Osteocyte (in vitro differentiated cells): Measurements from ENCODE around the gene NEK1. TPM values are rescaled to one million over a fixed set of nuclear protein-coding genes. Genes with fewer than 3 reads are reported as not detected.

ENCODE experiments used
- DNase-seq: peaks from one replicate; pipeline ENCODE4 v3.0.0; 2021; ENCODE audit warnings: mixed read lengths; ENCODE audit not compliant: unreplicated experiment; ENCODE audit errors: extremely low spot score
- H3K27ac Mint-ChIP-seq: one replicate; pipeline ENCODE4 v1.8.0; 2021; ENCODE audit warnings: mild to moderate bottlenecking, mixed read lengths; ENCODE audit not compliant: unreplicated experiment
- H3K27me3 Mint-ChIP-seq: one replicate; pipeline ENCODE4 v1.8.0; 2021; ENCODE audit warnings: mixed read lengths; ENCODE audit not compliant: unreplicated experiment
- H3K36me3 Mint-ChIP-seq: one replicate; pipeline ENCODE4 v1.8.0; 2021; ENCODE audit warnings: mixed read lengths; ENCODE audit not compliant: unreplicated experiment
- H3K4me1 Mint-ChIP-seq: one replicate; pipeline ENCODE4 v1.8.0; 2021; ENCODE audit warnings: mixed read lengths; ENCODE audit not compliant: unreplicated experiment
- H3K4me3 Mint-ChIP-seq: one replicate; pipeline ENCODE4 v1.8.0; 2021; ENCODE audit warnings: mild to moderate bottlenecking, moderate library complexity, mixed read lengths; ENCODE audit not compliant: unreplicated experiment
- H3K9me3 Mint-ChIP-seq: one replicate; pipeline ENCODE4 v1.8.0; 2021; ENCODE audit warnings: mixed read lengths; ENCODE audit not compliant: unreplicated experiment
- CTCF ChIP-seq: fragments of 200-600 bp; sonication (generic); IDR thresholded peaks from 2 replicates; pipeline ENCODE4 v1.5.0; 2021; ENCODE audit warnings: antibody characterized with exemption, mild to moderate bottlenecking, moderate library complexity
- total RNA-seq: library from RNA; stranded (reverse); gene quantifications from 2 replicates; pipeline ENCODE4 v1.2.1, GENCODE V29; 2021

NEK1 gene
- total RNA-seq, 1 donor from 2014 or later: 17.7 TPM

DNA sequence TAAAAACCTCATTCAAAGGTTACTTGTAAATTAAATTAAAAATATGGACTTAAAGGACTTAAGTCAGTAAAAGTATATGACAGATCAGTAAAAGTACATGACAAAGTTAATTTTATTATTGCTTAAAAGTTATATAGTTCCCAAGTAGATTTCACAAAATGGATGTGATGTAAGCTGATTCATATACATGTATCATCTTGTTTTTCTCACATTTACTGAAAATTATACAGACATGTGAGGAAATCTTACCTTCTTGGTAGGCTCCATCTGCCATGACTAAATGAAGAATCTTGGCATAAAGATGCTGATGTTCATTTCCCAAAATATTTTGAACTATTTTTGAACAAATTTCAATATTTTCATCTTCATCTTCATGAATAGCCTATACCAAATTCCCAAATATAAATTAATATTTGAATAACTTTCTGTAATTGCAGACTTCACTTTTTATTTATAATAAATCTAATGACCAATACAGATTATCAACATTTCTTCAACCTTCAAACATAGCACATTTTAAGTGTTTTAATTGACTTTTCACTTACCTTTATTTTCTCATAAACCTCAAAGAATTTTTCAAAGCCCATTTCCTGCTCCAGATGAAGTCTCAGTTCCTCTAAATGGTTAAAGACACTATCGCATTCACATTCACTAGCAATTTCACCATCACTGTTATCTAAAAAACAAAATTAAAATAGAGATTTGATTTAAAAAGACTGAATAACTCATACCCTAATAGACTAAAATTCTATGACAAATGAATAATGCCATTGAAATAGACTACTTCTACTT, 212.2 kb downstream of the NEK1 start:
- Mint-ChIP-seq H3K4me1 (peaks cover 19% of the 10 kb centered on the region), H3K4me3 (no peak overlapping the region), H3K36me3 (peaks cover 9% of the 10 kb centered on the region), H3K27ac (no peak overlapping the region), H3K9me3 (no peaks in the 10 kb centered on the region), H3K27me3 (no peaks in the 10 kb centered on the region)
- no peak for TF ChIP-seq CTCF
- no peak for DNase-seq

GRCh38 chr4:169398316-169398715, 214.1 kb downstream of the NEK1 start:
- no peaks in the 10 kb centered on the region for H3K27me3 Mint-ChIP-seq
- H3K4me1 Mint-ChIP-seq: peaks cover 19% of the 10 kb centered on the region
- H3K36me3 Mint-ChIP-seq: peaks cover 11% of the 10 kb centered on the region
- no peak for DNase-seq
- H3K4me3 Mint-ChIP-seq: no peak overlapping the region
- peak overlapping the region; percentile 59 for H3K27ac Mint-ChIP-seq
- no peak for TF ChIP-seq CTCF
- no peaks in the 10 kb centered on the region for H3K9me3 Mint-ChIP-seq

DNA sequence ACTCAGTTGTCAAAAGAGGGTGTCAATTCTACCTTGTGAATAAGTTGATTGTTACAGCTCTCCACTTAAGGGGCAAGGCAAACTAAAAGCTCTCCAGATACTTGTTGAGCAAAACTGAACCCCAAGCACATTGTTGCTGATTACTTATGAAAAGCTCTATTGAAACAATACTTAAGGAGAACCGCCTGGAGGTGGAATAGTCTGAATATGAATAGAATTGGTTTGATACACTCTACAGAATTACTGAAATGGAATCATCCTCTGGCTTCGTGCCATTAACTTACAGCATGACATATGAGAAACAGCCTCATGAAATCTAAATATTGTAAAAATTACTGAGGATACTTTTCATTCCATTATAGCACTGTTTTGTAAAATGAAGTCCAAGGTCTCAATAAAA, 214.6 kb downstream of the NEK1 start:
- H3K27ac Mint-ChIP-seq: peak overlapping the region; percentile 73
- peaks cover 11% of the 10 kb centered on the region for H3K36me3 Mint-ChIP-seq
- TF ChIP-seq CTCF: no peak
- H3K27me3 Mint-ChIP-seq: no peaks in the 10 kb centered on the region
- H3K9me3 Mint-ChIP-seq: no peaks in the 10 kb centered on the region
- no peak overlapping the region for H3K4me3 Mint-ChIP-seq
- DNase-seq: no peak
- H3K4me1 Mint-ChIP-seq: peaks cover 19% of the 10 kb centered on the region

GRCh38 chr4:169385376-169385775, 227.0 kb downstream of the NEK1 start:
- Mint-ChIP-seq H3K9me3 (peaks cover 18% of the 10 kb centered on the region), H3K4me1 (peaks cover 23% of the 10 kb centered on the region), H3K4me3 (no peak overlapping the region), H3K27ac (peak overlapping the region; percentile 48), H3K36me3 (peaks cover 8% of the 10 kb centered on the region), H3K27me3 (no peaks in the 10 kb centered on the region)
- no peak for TF ChIP-seq CTCF
- no peak for DNase-seq

DNA sequence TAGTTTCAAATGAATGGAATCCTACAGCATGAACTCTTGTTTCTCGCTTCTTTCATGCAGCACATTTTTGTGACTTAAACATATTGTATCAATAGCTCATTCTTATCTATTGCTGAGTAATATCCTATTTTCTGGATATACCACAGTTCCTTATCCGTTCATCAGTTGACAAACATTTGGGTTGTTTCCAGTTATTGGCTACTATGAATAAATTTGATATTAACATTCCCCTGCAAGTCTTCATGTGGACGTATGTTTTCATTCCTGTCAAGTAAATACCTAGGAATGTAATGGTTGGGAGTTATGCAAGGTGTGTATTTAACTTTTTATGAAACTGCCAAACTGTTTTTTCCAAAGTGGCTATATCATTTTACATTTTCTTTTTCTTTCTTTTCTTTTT, 227.6 kb downstream of the NEK1 start:
- Mint-ChIP-seq H3K27me3 (no peaks in the 10 kb centered on the region), H3K4me3 (no peak overlapping the region), H3K36me3 (peaks cover 8% of the 10 kb centered on the region), H3K27ac (no peak overlapping the region), H3K4me1 (peaks cover 23% of the 10 kb centered on the region), H3K9me3 (peaks cover 20% of the 10 kb centered on the region)
- no peak for TF ChIP-seq CTCF
- no peak for DNase-seq
